ENCODE data around the gene CRKL.

DNA sequence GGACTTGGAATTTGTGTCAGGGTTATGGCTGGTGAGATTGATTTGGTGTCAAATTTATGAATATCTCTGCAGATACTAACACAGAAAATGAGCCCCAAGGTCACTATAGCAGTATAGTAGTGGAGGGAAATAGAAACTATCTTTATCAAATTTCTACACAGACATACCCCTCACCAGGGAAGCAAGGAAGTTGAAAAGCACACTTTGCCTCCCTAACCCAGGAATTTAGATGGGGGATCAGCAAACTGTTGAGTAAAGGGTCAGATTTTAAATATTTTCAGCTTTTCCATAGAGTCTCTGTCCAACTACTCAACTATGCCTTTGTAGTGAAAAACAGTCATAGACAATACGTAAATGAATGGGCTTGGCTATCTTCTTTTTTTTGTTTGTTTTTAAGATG, 12.8 kb downstream of the CRKL start:
- TF ChIP-seq, protein P1, sequence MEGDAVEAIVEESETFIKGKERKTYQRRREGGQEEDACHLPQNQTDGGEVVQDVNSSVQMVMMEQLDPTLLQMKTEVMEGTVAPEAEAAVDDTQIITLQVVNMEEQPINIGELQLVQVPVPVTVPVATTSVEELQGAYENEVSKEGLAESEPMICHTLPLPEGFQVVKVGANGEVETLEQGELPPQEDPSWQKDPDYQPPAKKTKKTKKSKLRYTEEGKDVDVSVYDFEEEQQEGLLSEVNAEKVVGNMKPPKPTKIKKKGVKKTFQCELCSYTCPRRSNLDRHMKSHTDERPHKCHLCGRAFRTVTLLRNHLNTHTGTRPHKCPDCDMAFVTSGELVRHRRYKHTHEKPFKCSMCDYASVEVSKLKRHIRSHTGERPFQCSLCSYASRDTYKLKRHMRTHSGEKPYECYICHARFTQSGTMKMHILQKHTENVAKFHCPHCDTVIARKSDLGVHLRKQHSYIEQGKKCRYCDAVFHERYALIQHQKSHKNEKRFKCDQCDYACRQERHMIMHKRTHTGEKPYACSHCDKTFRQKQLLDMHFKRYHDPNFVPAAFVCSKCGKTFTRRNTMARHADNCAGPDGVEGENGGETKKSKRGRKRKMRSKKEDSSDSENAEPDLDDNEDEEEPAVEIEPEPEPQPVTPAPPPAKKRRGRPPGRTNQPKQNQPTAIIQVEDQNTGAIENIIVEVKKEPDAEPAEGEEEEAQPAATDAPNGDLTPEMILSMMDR (IDR thresholded peaks at IDR 0.05; ENCODE audit: low read depth, low read length): no peak
- TF ChIP-seq POLR2A (IDR thresholded peaks at IDR 0.05; ENCODE audit: extremely low read depth, insufficient read length): no peak

All from NB4 (cell line).